ENCODE data around the gene NSUN5. TPM values are rescaled to one million over a fixed set of nuclear protein-coding genes. Genes with fewer than 3 reads are reported as not detected.
"Not testable (repeated sequence)": the region's sequence is repeated elsewhere in the genome, so short reads cannot be mapped to it uniquely, and the experiment has no call there.

Gene NSUN5
- total RNA-seq, 4 donors from 2014 or later, result 22.4 to 36.6 (median 26.8) TPM

DNA sequence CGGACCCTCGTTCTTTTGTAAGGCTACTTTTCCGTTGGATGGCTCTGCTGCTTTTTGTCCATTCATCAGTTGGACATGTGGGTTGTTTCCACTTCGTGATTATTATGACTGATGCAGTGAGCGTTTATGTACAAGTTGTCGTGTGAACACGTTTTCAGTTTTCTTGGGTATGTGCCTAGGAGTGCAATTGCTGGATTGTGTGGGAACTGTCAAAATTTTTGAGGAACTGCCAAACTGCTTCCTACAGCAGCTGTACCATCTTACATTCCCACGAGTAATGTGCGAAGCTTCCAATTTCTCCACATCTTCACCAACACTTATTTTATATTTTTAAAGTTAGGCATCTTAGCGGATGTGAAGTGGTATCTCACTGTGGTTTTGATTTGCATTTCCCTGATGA, 29.7 kb upstream of the NSUN5 start:
- no peak overlapping the region for H3K27ac ChIP-seq
- WGBS, 2 donors, result 71 to 76% methylated on average over 10 of the region's 10 CpGs

DNA sequence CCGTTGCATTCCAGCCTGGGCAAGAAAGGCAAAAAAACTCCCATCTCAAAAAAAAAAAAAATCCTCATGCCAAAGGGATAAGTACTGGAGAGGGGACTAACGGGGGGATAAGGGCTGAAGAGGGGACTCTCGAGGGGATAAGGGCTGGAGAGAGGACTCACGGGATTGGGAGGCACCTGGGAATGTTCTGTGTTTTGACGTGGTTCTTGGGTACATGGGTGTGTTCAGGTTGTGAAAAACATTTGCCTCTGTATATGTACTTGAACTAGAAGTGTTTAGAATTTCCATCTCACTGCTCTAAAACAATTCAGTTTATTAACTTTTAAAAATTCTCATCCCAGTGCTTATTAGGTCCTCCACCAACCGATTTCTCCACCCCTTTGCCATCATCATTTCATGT, 23.8 kb upstream of the NSUN5 start:
- WGBS, 2 donors, result 76% methylated on average over 6 of the region's 6 CpGs
- no peak for TF ChIP-seq POLR2A (IDR thresholded peaks at IDR 0.05)
- no peak for TF ChIP-seq EP300 (IDR thresholded peaks at IDR 0.05)
- TF ChIP-seq, protein P1, sequence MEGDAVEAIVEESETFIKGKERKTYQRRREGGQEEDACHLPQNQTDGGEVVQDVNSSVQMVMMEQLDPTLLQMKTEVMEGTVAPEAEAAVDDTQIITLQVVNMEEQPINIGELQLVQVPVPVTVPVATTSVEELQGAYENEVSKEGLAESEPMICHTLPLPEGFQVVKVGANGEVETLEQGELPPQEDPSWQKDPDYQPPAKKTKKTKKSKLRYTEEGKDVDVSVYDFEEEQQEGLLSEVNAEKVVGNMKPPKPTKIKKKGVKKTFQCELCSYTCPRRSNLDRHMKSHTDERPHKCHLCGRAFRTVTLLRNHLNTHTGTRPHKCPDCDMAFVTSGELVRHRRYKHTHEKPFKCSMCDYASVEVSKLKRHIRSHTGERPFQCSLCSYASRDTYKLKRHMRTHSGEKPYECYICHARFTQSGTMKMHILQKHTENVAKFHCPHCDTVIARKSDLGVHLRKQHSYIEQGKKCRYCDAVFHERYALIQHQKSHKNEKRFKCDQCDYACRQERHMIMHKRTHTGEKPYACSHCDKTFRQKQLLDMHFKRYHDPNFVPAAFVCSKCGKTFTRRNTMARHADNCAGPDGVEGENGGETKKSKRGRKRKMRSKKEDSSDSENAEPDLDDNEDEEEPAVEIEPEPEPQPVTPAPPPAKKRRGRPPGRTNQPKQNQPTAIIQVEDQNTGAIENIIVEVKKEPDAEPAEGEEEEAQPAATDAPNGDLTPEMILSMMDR (IDR thresholded peaks at IDR 0.05), result no peak
- H3K4me1 ChIP-seq, result no peaks in the 10 kb centered on the region
- no peaks in the 10 kb centered on the region for H3K9me3 ChIP-seq
- DNase-seq (ENCODE audit: low spot score in 2 of 2), result no peak
- no peak overlapping the region for H3K4me3 ChIP-seq
- no peaks in the 10 kb centered on the region for H3K27me3 ChIP-seq
- no peak overlapping the region for H3K27ac ChIP-seq
- H3K36me3 ChIP-seq, result no peaks in the 10 kb centered on the region

More for the DNA sequence above, 29.7 kb upstream of the NSUN5 start:
- TF ChIP-seq POLR2A (IDR thresholded peaks at IDR 0.05) (no peak), EP300 (IDR thresholded peaks at IDR 0.05) (no peak)
- TF ChIP-seq, protein P1 (IDR thresholded peaks at IDR 0.05), result no peak
- no peaks in the 10 kb centered on the region for H3K9me3 ChIP-seq
- peaks cover 0 to 14% (median 0%) of the 10 kb centered on the region in 4 donors for H3K4me1 ChIP-seq
- no peak for DNase-seq (ENCODE audit: low spot score in 2 of 2)
- no peaks in the 10 kb centered on the region for H3K27me3 ChIP-seq
- H3K36me3 ChIP-seq, result no peaks in the 10 kb centered on the region
- H3K4me3 ChIP-seq, result no peak overlapping the region

DNA sequence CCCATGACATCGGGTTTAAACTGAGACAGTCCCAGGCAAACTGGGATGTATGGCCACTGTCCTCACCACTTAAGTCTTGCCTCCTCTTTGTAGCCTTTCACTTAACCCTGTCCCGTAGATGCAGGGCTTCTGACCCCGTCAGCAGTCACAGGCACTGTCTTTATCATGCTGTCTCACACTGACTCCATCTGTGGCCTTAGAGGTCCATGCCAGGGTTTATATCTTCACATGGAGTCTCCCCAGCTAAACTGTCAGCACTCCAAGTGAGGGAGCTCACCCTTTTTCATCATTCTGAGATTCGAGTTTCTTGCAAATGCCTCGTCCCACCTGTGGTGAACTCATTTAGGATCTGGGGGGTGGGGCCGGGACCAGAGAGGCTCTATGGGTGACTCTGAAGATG, 22.1 kb upstream of the NSUN5 start:
- H3K4me3 ChIP-seq, result no peak overlapping the region
- no peaks in the 10 kb centered on the region for H3K36me3 ChIP-seq
- H3K4me1 ChIP-seq, result no peaks in the 10 kb centered on the region
- TF ChIP-seq EP300 (IDR thresholded peaks at IDR 0.05) (no peak), POLR2A (IDR thresholded peaks at IDR 0.05) (no peak)
- TF ChIP-seq, protein P1 (IDR thresholded peaks at IDR 0.05), result no peak
- no peak overlapping the region for H3K27ac ChIP-seq
- no peaks in the 10 kb centered on the region for H3K27me3 ChIP-seq
- H3K9me3 ChIP-seq, result no peaks in the 10 kb centered on the region
- WGBS, 2 donors, result 43 to 53% methylated on average over 6 of the region's 6 CpGs
- no peak for DNase-seq (ENCODE audit: low spot score in 2 of 2)

DNA sequence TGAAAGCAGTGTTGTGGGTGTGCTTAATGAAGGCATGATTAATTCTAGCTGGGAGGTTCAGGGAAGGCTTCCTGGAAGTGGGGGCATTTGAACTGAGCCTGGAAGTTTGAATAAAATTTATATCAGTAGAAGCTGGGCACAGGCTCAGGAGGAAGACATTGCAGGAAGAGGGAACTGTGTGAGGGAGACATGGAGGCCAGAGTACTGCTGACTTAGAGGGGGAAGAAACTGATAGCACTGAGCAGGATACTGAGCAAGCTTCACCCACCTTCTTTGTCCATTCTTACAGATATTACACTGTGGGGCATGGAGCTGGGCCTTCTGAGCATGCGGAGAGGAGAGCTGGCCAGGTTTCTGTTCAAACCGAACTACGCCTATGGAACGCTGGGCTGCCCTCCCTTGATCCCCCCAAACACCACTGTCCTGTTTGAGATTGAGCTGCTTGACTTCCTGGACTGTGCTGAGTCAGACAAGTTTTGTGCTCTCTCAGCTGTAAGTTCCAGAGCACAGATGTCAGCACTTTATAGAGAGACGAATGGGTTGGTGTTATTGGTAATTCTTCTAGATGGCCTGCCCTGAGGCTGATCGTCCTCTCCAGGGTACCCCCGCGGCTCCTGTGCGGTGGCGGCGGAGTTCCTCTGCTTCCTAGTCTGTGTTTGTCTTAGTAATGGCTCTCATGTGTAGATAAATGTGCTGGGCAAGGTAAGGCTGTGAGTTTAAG, 21.4 kb upstream of the NSUN5 start:
- 13 to 20% methylated on average over 11 of the region's 11 CpGs for WGBS, 2 donors
- TF ChIP-seq EP300 (IDR thresholded peaks at IDR 0.05) (no peak), POLR2A (IDR thresholded peaks at IDR 0.05) (no peak)
- TF ChIP-seq, protein P1 (IDR thresholded peaks at IDR 0.05), result no peak
- Histone ChIP-seq H3K4me1 (no peaks in the 10 kb centered on the region), H3K27ac (no peak overlapping the region), H3K36me3 (no peaks in the 10 kb centered on the region), H3K4me3 (no peak overlapping the region), H3K9me3 (no peaks in the 10 kb centered on the region), H3K27me3 (no peaks in the 10 kb centered on the region)
- no peak for DNase-seq (ENCODE audit: low spot score in 2 of 2)

DNA sequence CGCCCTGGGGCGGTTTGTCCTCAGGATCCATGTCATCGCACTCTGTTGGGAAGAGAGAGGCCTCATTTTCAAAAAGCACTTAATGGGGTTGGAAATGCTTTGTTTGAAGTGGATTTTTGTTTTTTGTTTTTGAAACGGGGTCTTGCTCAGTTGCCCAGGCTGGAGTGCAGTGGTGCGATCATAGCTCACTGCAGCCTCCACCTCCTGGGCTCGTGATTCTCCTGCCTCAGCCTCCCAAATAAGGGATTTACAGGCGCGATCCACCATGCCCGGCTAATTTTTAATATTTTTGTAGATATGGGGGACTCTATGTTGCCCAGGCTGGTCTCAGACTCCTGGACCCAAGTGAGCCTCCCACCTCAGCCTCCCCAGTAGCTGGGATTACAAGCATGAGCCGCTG, 20.1 kb upstream of the NSUN5 start:
- H3K4me3 ChIP-seq, result no peak overlapping the region
- H3K27me3 ChIP-seq, result no peaks in the 10 kb centered on the region
- H3K27ac ChIP-seq, result no peak overlapping the region
- DNase-seq (ENCODE audit: low spot score in 2 of 2), result no peak
- TF ChIP-seq EP300 (IDR thresholded peaks at IDR 0.05), result no peak
- TF ChIP-seq, protein P1 (IDR thresholded peaks at IDR 0.05), result no peak
- TF ChIP-seq POLR2A (IDR thresholded peaks at IDR 0.05), result no peak
- 94 to 97% methylated on average over 10 of the region's 10 CpGs for WGBS, 2 donors
- H3K4me1 ChIP-seq, result peaks cover 0 to 8% (median 0%) of the 10 kb centered on the region in 4 donors
- H3K9me3 ChIP-seq, result no peaks in the 10 kb centered on the region
- H3K36me3 ChIP-seq, result no peaks in the 10 kb centered on the region

DNA sequence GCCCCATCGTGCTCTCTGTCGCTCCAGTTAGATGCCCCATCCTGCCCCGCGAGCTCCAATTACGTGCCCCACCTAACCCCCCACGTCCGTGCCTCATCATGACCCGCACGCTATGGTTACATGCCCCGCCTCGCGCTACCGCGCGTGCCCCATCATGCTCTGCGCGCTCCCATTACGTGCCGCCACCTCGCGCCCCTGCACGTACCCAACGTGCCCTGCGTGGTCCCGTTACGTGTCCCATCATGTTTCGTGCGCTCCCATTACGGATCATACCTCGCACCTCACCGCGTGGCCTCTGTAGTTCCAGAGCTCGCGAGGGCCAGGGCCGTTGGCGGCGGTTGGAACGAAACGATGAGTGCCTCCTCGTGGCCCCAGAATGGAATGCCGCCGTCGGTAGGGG, 19.3 kb upstream of the NSUN5 start, which contains the start of the genes FKBP6 and TRIM50:
Gene FKBP6 (plus strand): TSS at position 240 of the 400 bp plus-strand sequence. CDS start 268 bp downstream, outside the sequence.
Gene TRIM50 (minus strand): TSS at position 161 of the 400 bp plus-strand sequence. CDS start 3,295 bp downstream, outside the sequence.
- H3K4me3 ChIP-seq; DNase-seq (ENCODE audit: low spot score in 2 of 2); H3K27me3 ChIP-seq; H3K9me3 ChIP-seq; H3K36me3 ChIP-seq; H3K4me1 ChIP-seq; H3K27ac ChIP-seq: not testable (repeated sequence)
- 93 to 94% methylated on average over 43 of the region's 43 CpGs for WGBS, 2 donors

DNA sequence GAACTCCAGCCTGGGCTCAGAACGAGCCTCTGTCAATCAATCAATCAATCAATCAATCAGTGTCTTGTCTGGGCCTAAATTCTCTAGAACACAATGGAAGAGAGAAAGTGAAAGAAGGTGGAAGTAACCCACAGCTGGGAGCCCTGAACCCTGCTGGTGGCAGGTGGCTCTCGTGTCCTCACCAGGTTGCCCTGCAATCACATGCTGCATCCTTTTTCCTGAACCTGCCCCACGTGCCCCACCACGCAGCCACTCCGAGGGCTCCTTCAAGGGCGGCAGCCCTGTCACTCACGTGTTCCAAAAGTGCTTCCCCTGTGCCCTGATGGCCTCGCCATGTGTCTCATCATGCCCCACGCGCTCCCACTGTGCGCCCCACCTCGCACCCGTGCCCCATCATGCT, 18.8 kb upstream of the NSUN5 start:
- not testable (repeated sequence) for H3K9me3 ChIP-seq; H3K27ac ChIP-seq; H3K4me3 ChIP-seq; H3K4me1 ChIP-seq; H3K27me3 ChIP-seq; H3K36me3 ChIP-seq; DNase-seq (ENCODE audit: low spot score in 2 of 2)
- 85 to 87% methylated on average over 8 to 13 of the region's 13 CpGs for WGBS, 2 donors

DNA sequence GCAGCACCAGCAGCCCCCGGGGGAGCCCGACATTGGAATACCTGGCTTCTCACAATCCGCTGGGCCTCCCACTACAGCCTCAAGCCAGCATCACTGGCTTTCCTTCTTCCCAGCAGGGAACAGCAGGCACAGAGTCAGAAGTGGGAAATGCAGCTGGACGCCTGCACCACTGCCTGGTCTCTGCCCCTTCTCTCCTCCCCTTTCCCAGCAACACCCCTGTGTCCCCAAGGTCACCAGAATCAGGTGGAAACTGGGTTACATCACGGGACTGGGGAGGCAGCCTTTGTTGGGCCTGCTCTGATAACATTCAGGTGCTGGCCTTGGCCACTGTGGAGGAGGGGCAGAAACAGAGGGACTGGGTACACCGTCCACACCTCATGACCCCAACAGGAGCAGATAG, 16.8 kb upstream of the NSUN5 start:
- not testable (repeated sequence) for H3K27ac ChIP-seq; DNase-seq (ENCODE audit: low spot score in 2 of 2); H3K4me3 ChIP-seq; H3K4me1 ChIP-seq; H3K27me3 ChIP-seq; H3K36me3 ChIP-seq; H3K9me3 ChIP-seq
- 86 to 98% methylated on average over 5 to 6 of the region's 6 CpGs for WGBS, 2 donors

Data from tibial nerve (tissue), 4 donors.